H1 (cell line): Measurements from ENCODE around the gene LKAAEAR1. TPM values are rescaled to one million over a fixed set of nuclear protein-coding genes. Genes with fewer than 3 reads are reported as not detected.

Source experiments
- CTCF ChIA-PET: fragments of 300-600 bp; sonication (Branson Sonifier 250); formaldehyde crosslinking; loops from one replicate; lab custom pipeline; 2021; ENCODE audit not compliant: partially characterized antibody; lab: Charles Lee
- POLR2A ChIA-PET: fragments of 300-600 bp; sonication (Branson Sonifier 250); formaldehyde crosslinking; loops from one replicate; lab custom pipeline; 2021; ENCODE audit warnings: inconsistent platforms; ENCODE audit not compliant: partially characterized antibody; lab: Charles Lee
- DNase-seq, 2 experiments: peaks; one replicate each; pipeline versions ENCODE4 v3.0.0 to v3.0.0-alpha.2; 2010 to 2022; ENCODE audit warnings: low spot score in 2 of 2, low read depth in 1 of 2, mixed read lengths in 1 of 2
- FAIRE-seq: peaks from 2 replicates; lab custom pipeline; 2011; peaks lifted over from hg19 to GRCh38; lab: Jason Lieb, UNC
- H2AFZ ChIP-seq: 2 replicates; pipeline ENCODE4 v1.8.1; 2012; ENCODE audit warnings: low read length, inconsistent platforms
- H2AK5ac ChIP-seq: 2 replicates; pipeline ENCODE4 v1.6.1; 2013; ENCODE audit warnings: low read depth, low read length
- H2BK120ac ChIP-seq: replicated peaks from 2 replicates; pipeline ENCODE3; 2013; ENCODE audit warnings: low read depth, low read length, inconsistent platforms
- H2BK12ac ChIP-seq: 2 replicates; pipeline ENCODE4 v1.6.1; 2013; ENCODE audit warnings: low read depth, low read length
- H2BK15ac ChIP-seq: 2 replicates; pipeline ENCODE4 v1.6.1; 2013; ENCODE audit warnings: low read length
- H2BK20ac ChIP-seq: 2 replicates; pipeline ENCODE4 v1.6.1; 2013; ENCODE audit warnings: low read length
- H2BK5ac ChIP-seq: 2 replicates; pipeline ENCODE4 v1.6.1; 2013; ENCODE audit warnings: low read depth, low read length
- H3K14ac ChIP-seq: 2 replicates; pipeline ENCODE4 v1.6.1; 2013; ENCODE audit warnings: inconsistent platforms; ENCODE audit not compliant: insufficient read length
- H3K18ac ChIP-seq: 2 replicates; pipeline ENCODE4 v1.6.1; 2013; ENCODE audit warnings: low read length; ENCODE audit errors: extremely low read depth
- H3K23ac ChIP-seq: 2 replicates; pipeline ENCODE4 v1.6.1; 2013; ENCODE audit warnings: inconsistent platforms; ENCODE audit not compliant: insufficient read length
- H3K23me2 ChIP-seq: 2 replicates; pipeline ENCODE4 v1.6.1; 2013; ENCODE audit warnings: low read depth, low read length
- H3K27ac ChIP-seq: 2 replicates; pipeline ENCODE4 v1.6.1; 2011; ENCODE audit warnings: low read depth, low read length, inconsistent platforms
- H3K27me3 ChIP-seq, 4 experiments: replicated peaks in 1 of 4; 1 replicate in 1 of 4; 2 replicates in 3 of 4; pipeline versions ENCODE4 v1.6.1 to v1.8.1; 2011 to 2013; ENCODE audit warnings: low read length in 3 of 4, mild to moderate bottlenecking in 3 of 4, inconsistent platforms in 2 of 4, mixed read lengths in 2 of 4, moderate library complexity in 1 of 4; ENCODE audit not compliant: control insufficient read depth in 3 of 4, insufficient read depth in 3 of 4; ENCODE audit errors: extremely low read depth in 1 of 4
- H3K36me3 ChIP-seq, 4 experiments: 2 replicates each; pipeline versions ENCODE4 v1.6.1 to v1.8.1; 2011 to 2013; ENCODE audit warnings: mild to moderate bottlenecking in 4 of 4, low read length in 3 of 4, moderate library complexity in 2 of 4, control low read depth in 1 of 4, inconsistent platforms in 1 of 4; ENCODE audit not compliant: insufficient read depth in 4 of 4, control insufficient read depth in 2 of 4
- H3K4ac ChIP-seq: replicated peaks from 2 replicates; pipeline ENCODE3; 2013; ENCODE audit warnings: low read length, low read depth, mixed read lengths, inconsistent platforms; ENCODE audit not compliant: insufficient read length
- H3K4me1 ChIP-seq, 4 experiments: replicated peaks in 1 of 4; 1 replicate in 1 of 4; 2 replicates in 3 of 4; pipeline versions ENCODE4 v1.6.1 to v1.8.1; 2011 to 2013; ENCODE audit warnings: low read length in 3 of 4, inconsistent platforms in 2 of 4, mixed read lengths in 1 of 4; ENCODE audit not compliant: insufficient read depth in 4 of 4, control insufficient read depth in 3 of 4
- H3K4me2 ChIP-seq, 2 experiments: 2 replicates each; pipeline versions ENCODE4 v1.6.1 to v1.8.1; 2011 to 2013; ENCODE audit warnings: low read depth in 2 of 2, low read length in 2 of 2, control low read depth in 1 of 2, inconsistent platforms in 1 of 2, mild to moderate bottlenecking in 1 of 2; ENCODE audit not compliant: insufficient read depth in 1 of 2
- H3K4me3 ChIP-seq, 4 experiments: fragments of 200-600, 300-600 bp in 1 of 4; sonication (generic), shearing (Covaris generic), sonication (Bioruptor Twin) in 1 of 4; 2 replicates each; pipeline versions ENCODE4 v1.5.1 to v1.8.1; 2011 to 2016; ENCODE audit warnings: low read length in 4 of 4, low read depth in 3 of 4, control low read depth in 2 of 4, inconsistent platforms in 2 of 4, mild to moderate bottlenecking in 2 of 4, mixed read lengths in 1 of 4, moderate library complexity in 1 of 4; ENCODE audit not compliant: insufficient read depth in 2 of 4; ENCODE audit errors: extremely low read depth in 1 of 4
- H3K56ac ChIP-seq: replicated peaks from 2 replicates; pipeline ENCODE3; 2013; ENCODE audit warnings: low read depth, mild to moderate bottlenecking, mixed read lengths, low read length, inconsistent platforms; ENCODE audit not compliant: insufficient read length
- H3K79me1 ChIP-seq: 2 replicates; pipeline ENCODE4 v1.6.1; 2013; ENCODE audit warnings: low read depth, low read length, control low read depth
- H3K79me2 ChIP-seq, 2 experiments: 2 replicates each; pipeline versions ENCODE4 v1.6.1 to v1.8.1; 2012 to 2013; ENCODE audit warnings: low read length in 2 of 2, mild to moderate bottlenecking in 2 of 2, inconsistent platforms in 1 of 2; ENCODE audit not compliant: insufficient read depth in 2 of 2, control insufficient read depth in 1 of 2
- H3K9ac ChIP-seq, 4 experiments: replicated peaks in 1 of 4; 1 replicate in 1 of 4; 2 replicates in 3 of 4; pipeline versions ENCODE4 v1.6.1 to v1.8.1; 2011 to 2013; ENCODE audit warnings: low read depth in 3 of 4, low read length in 3 of 4, control low read depth in 2 of 4, mild to moderate bottlenecking in 2 of 4, moderate library complexity in 2 of 4, inconsistent platforms in 1 of 4; ENCODE audit errors: extremely low read depth in 1 of 4
- H3K9me3 ChIP-seq, 2 experiments: 2 replicates each; pipeline versions ENCODE4 v1.6.1 to v1.8.1; 2012 to 2013; ENCODE audit warnings: mild to moderate bottlenecking in 2 of 2, moderate library complexity in 2 of 2, control low read depth in 1 of 2, inconsistent platforms in 1 of 2, low read depth in 1 of 2, low read length in 1 of 2, mixed read lengths in 1 of 2; ENCODE audit not compliant: insufficient read depth in 2 of 2
- H4K20me1 ChIP-seq, 2 experiments: replicated peaks in 1 of 2; 2 replicates each; pipeline versions ENCODE3 to v1.8.1; 2011 to 2013; ENCODE audit warnings: inconsistent platforms in 2 of 2, low read length in 2 of 2, mild to moderate bottlenecking in 1 of 2; ENCODE audit not compliant: insufficient read depth in 2 of 2, control insufficient read depth in 1 of 2
- H4K5ac ChIP-seq: 2 replicates; pipeline ENCODE4 v1.6.1; 2013; ENCODE audit warnings: low read length, low read depth, mixed read lengths, inconsistent platforms; ENCODE audit not compliant: insufficient read length
- H4K8ac ChIP-seq: 2 replicates; pipeline ENCODE4 v1.8.0; 2013; ENCODE audit warnings: mild to moderate bottlenecking, moderate library complexity, low read length, inconsistent platforms; ENCODE audit not compliant: insufficient read depth; ENCODE audit errors: extremely low read depth
- H4K91ac ChIP-seq: replicated peaks from 2 replicates; pipeline ENCODE3; 2013; ENCODE audit warnings: low read length, mixed read lengths, inconsistent platforms; ENCODE audit not compliant: insufficient read length
- BACH1 ChIP-seq: IDR thresholded peaks from 2 replicates; pipeline ENCODE4 v1.6.1; 2012; ENCODE audit warnings: low read length, improper control_type of control experiment
- BCL11A ChIP-seq, 2 experiments: IDR thresholded peaks; one replicate each; pipeline ENCODE4 v1.6.1; 2011; ENCODE audit warnings: low read depth in 2 of 2, low read length in 2 of 2, mild to moderate bottlenecking in 2 of 2
- GABPA ChIP-seq: IDR thresholded peaks from 2 replicates; pipeline ENCODE4 v1.6.1; 2011; ENCODE audit warnings: mild to moderate bottlenecking, low read length, moderate library complexity, borderline replicate concordance; ENCODE audit not compliant: insufficient read depth
- KDM1A ChIP-seq: fragments of 200-600, 300-600 bp; sonication (generic); IDR thresholded peaks from 2 replicates; pipeline ENCODE4 v1.7.1; 2016; ENCODE audit warnings: mild to moderate bottlenecking, low read length, borderline replicate concordance
- WGBS, 2 experiments: shearing (Covaris generic) in 1 of 2; methylation state at CpG; one replicate each; pipeline versions ENCODE4 v1.1.6 to v1.1.7; 2013 to 2015; ENCODE audit warnings: low lambda C conversion rate in 2 of 2, mixed read lengths in 2 of 2, inconsistent platforms in 1 of 2, low coverage in 1 of 2, missing lambda C conversion rate in 1 of 2; ENCODE audit not compliant: insufficient replicate concordance in 2 of 2, insufficient coverage in 1 of 2, insufficient read length in 1 of 2; ENCODE audit errors: extremely low coverage in 1 of 2, missing lambda C conversion rate in 1 of 2; 5-methylcytosine and 5-hydroxymethylcytosine counted together
- polyA plus RNA-seq, 7 experiments: library from polyadenylated mRNA; depleted of rRNA in 3 of 7; stranded (reverse) in 5 of 7; unstranded in 2 of 7; fragments of >200 nt in 5 of 7; fragments of 200-250 nt in 2 of 7; gene quantifications; 1 replicate in 5 of 7; 2 replicates in 1 of 7; 4 replicates in 1 of 7; pipeline versions ENCODE4 v1.2.1 to v1.2.3, GENCODE V29; 2011 to 2013; ENCODE audit warnings: missing spikeins in 2 of 7, mixed read lengths in 2 of 7
- total RNA-seq: library from RNA; stranded (reverse); fragmentation: NEBNext Ultra II Directional; extraction: Animal tissue kit (Norgen Biotek cat#: 25700); gene quantifications from 2 replicates; pipeline ENCODE4 v1.2.1, GENCODE V29; 2021

LKAAEAR1 gene
- total and polyA plus RNA-seq, 2 of the 8 experiments (the other 6 are each of a cell fraction or from before 2014, with no cell fraction given) = 0.41 to 0.53 TPM

- no peak overlapping the region for H3K56ac ChIP-seq
- no peak overlapping the region for H3K4me3 ChIP-seq
- H3K23me2 ChIP-seq = peaks cover 2% of the 10 kb centered on the region; the same call in 1 of the 2 replicates
- no peak overlapping the region for H4K5ac ChIP-seq
- H2BK15ac ChIP-seq = no peak overlapping the region
- H2BK5ac ChIP-seq = no peak overlapping the region
- H3K79me2 ChIP-seq = no peaks in the 10 kb centered on the region
- H2BK20ac ChIP-seq = no peak overlapping the region
- H3K23ac ChIP-seq = no peak overlapping the region
- H4K91ac ChIP-seq = no peak overlapping the region
- no peaks in the 10 kb centered on the region; the same call in 1 of the 2 replicates for H3K79me1 ChIP-seq
- WGBS, 2 experiments = 89% methylated on average over 27 of the region's 28 CpGs; no CpG with 5 or more reads in 1 of the 2 experiments
- peaks cover 2 to 14% (median 13%) of the 10 kb centered on the region in 4 experiments for H3K27me3 ChIP-seq
- no peak overlapping the region for H3K18ac ChIP-seq
- H3K4me2 ChIP-seq = no peak overlapping the region
- H2BK120ac ChIP-seq = no peak overlapping the region
- ChIA-PET POLR2A (no interaction called here), CTCF (interaction anchor here (0.8 to 6.4 kb wide), 3 partner anchors 9 to 16 kb away, joined by 3 to 59 read pairs (median 4); no protein-coding TSS in a partner anchor)
- no peak overlapping the region for H3K27ac ChIP-seq
- DNase-seq (peak in 1 of 2 experiments; percentile 40), FAIRE-seq (no peak)
- H3K36me3 ChIP-seq = no peaks in the 10 kb centered on the region
- no peak overlapping the region for H3K4ac ChIP-seq
- H3K14ac ChIP-seq = no peak overlapping the region
- no peak overlapping the region for H3K9ac ChIP-seq
- H4K20me1 ChIP-seq = peaks cover 3 to 4% of the 10 kb centered on the region in 2 experiments
- peaks cover 0 to 8% (median 3%) of the 10 kb centered on the region in 4 experiments; a peak in 3 of 7 replicates for H3K4me1 ChIP-seq
- no peak overlapping the region for H2BK12ac ChIP-seq
- no peak overlapping the region for H2AFZ ChIP-seq
- H2AK5ac ChIP-seq = no peak overlapping the region
- no peak overlapping the region for H4K8ac ChIP-seq
- H3K9me3 ChIP-seq = no peaks in the 10 kb centered on the region
- TF ChIP-seq GABPA = no peak
- no peak for TF ChIP-seq BACH1
- no peak for TF ChIP-seq BCL11A (IDR thresholded peaks at IDR 0.05; ENCODE audit: low read depth in 2 of 2, low read length in 2 of 2)
- no peak for TF ChIP-seq KDM1A
- TF ChIP-seq, all 59 proteins: peak for 0
These were observed 22.3 kb upstream of the LKAAEAR1 start for GRCh38 chr20:64106435-64106961.
